Gastroesophageal sphincter (tissue), 4 donors: ENCODE data around the gene EFL1. TPM values are rescaled to one million over a fixed set of nuclear protein-coding genes. Genes with fewer than 3 reads are reported as not detected.
A peak's percentile ranks its signal among the peaks of the same experiment; 100 is the strongest.

Source experiments
- ATAC-seq: fragments of 150-250 bp; one replicate; pipeline ENCODE4 v1.9.1; 2016; ENCODE audit warnings: mild to moderate bottlenecking, moderate library complexity
- H3K27ac ChIP-seq, 4 donors: fragments of 200-600 bp; sonication (generic) in 3 of 4; 1 replicate in 3 of 4; 2 replicates in 1 of 4; pipeline ENCODE4 v1.5.1; 2016 to 2019
- H3K27me3 ChIP-seq: fragments of 200-600 bp; sonication (generic); one replicate; pipeline ENCODE4 v1.5.1; 2019
- H3K36me3 ChIP-seq, 2 donors: fragments of 200-600 bp; sonication (generic); one replicate each; pipeline ENCODE4 v1.5.1; 2019; ENCODE audit warnings: control low read depth in 1 of 2
- H3K4me1 ChIP-seq, 3 donors: fragments of 200-600 bp; sonication (generic); 1 replicate in 2 of 3; 2 replicates in 1 of 3; pipeline ENCODE4 v1.5.1; 2016 to 2019; ENCODE audit warnings: control low read depth in 2 of 3
- H3K4me3 ChIP-seq, 2 donors: fragments of 200-600 bp; sonication (generic); one replicate each; pipeline ENCODE4 v1.5.1; 2019; ENCODE audit warnings: mild to moderate bottlenecking in 1 of 2, moderate library complexity in 1 of 2
- H3K9me3 ChIP-seq, 3 donors: fragments of 200-600 bp; sonication (generic); one replicate each; pipeline ENCODE4 v1.5.1; 2017 to 2019; ENCODE audit warnings: control low read depth in 2 of 3
- EP300 ChIP-seq: sonication (generic); formaldehyde crosslinking; IDR thresholded peaks from one replicate; pipeline ENCODE4 v1.6.1; 2017; ENCODE audit warnings: antibody characterized with exemption, mild to moderate bottlenecking
- POLR2A ChIP-seq, 2 donors: fragments of 450-650 bp; IDR thresholded peaks; one replicate each; pipeline ENCODE4 v1.6.1; 2017; ENCODE audit warnings: antibody characterized with exemption in 2 of 2, mild to moderate bottlenecking in 2 of 2, moderate library complexity in 1 of 2
- POLR2AphosphoS5 ChIP-seq: sonication (generic); formaldehyde crosslinking; IDR thresholded peaks from one replicate; pipeline ENCODE4 v1.6.1; 2017; ENCODE audit warnings: antibody characterized with exemption
- WGBS, 2 donors: methylation state at CpG; one replicate each; pipeline ENCODE4 v1.1.5; 2018; ENCODE audit warnings: low coverage in 1 of 2; 5-methylcytosine and 5-hydroxymethylcytosine counted together
- total RNA-seq, 4 donors: library from RNA; depleted of rRNA; stranded (reverse); fragments of >200 nt; gene quantifications; one replicate each; pipeline ENCODE4 v1.1.0, GENCODE V29; 2016
- TF ChIP-seq, protein P1 (sequence below), 4 experiments: fragments of 200-600 bp in 2 of 4; fragments of 450-650 bp in 2 of 4; sonication (generic) in 1 of 4; IDR thresholded peaks; one replicate each; pipeline ENCODE4 v1.5.1; 2017 to 2019; ENCODE audit warnings: antibody characterized with exemption in 4 of 4, mild to moderate bottlenecking in 2 of 4, moderate library complexity in 2 of 4

EFL1 gene
- total RNA-seq, 4 donors from 2014 or later: 12.1 to 17.7 (median 15.5) TPM

GRCh38 chr15:82184776-82185175, 77.8 kb downstream of the EFL1 start:
- TF ChIP-seq POLR2AphosphoS5 (no peak), EP300 (no peak), POLR2A (IDR thresholded peaks at IDR 0.05) (no peak)
- Histone ChIP-seq H3K4me3 (no peak overlapping the region), H3K36me3 (no peaks in the 10 kb centered on the region), H3K9me3 (no peaks in the 10 kb centered on the region), H3K27me3 (no peaks in the 10 kb centered on the region), H3K27ac (no peak overlapping the region), H3K4me1 (peaks cover 0 to 26% (median 2%) of the 10 kb centered on the region in 3 donors)
- ATAC-seq: no peak

DNA sequence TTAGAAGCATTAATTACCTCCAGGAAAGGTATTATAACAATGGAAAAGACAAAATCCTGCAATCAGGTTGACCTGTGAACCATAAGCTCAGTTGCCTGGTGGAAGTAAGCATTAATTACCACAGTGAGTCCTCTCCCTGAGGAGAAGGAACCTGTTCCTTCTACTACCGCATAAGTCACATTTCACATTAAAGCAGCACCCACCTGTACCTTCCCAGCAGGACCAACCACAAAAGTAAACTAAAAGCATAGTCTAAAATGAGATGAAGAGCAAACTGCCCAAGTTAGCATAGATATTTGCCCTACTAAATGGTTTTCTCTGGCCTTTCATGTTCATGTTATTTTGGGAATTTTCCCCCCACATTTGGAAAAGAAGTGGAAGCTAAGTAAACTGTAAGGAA, 78.2 kb downstream of the EFL1 start:
- TF ChIP-seq POLR2A (IDR thresholded peaks at IDR 0.05) (no peak), EP300 (no peak), POLR2AphosphoS5 (no peak)
- TF ChIP-seq, protein P1, sequence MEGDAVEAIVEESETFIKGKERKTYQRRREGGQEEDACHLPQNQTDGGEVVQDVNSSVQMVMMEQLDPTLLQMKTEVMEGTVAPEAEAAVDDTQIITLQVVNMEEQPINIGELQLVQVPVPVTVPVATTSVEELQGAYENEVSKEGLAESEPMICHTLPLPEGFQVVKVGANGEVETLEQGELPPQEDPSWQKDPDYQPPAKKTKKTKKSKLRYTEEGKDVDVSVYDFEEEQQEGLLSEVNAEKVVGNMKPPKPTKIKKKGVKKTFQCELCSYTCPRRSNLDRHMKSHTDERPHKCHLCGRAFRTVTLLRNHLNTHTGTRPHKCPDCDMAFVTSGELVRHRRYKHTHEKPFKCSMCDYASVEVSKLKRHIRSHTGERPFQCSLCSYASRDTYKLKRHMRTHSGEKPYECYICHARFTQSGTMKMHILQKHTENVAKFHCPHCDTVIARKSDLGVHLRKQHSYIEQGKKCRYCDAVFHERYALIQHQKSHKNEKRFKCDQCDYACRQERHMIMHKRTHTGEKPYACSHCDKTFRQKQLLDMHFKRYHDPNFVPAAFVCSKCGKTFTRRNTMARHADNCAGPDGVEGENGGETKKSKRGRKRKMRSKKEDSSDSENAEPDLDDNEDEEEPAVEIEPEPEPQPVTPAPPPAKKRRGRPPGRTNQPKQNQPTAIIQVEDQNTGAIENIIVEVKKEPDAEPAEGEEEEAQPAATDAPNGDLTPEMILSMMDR (IDR thresholded peaks at IDR 0.05): no peak
- no peaks in the 10 kb centered on the region for H3K9me3 ChIP-seq
- WGBS, 2 donors: 100% methylated on average over 1 of the region's 1 CpG
- ATAC-seq: no peak
- no peaks in the 10 kb centered on the region for H3K36me3 ChIP-seq
- H3K4me1 ChIP-seq: peaks cover 0 to 26% (median 2%) of the 10 kb centered on the region in 3 donors
- H3K4me3 ChIP-seq: no peak overlapping the region
- H3K27me3 ChIP-seq: no peaks in the 10 kb centered on the region
- H3K27ac ChIP-seq: no peak overlapping the region

GRCh38 chr15:82183121-82184031, 79.2 kb downstream of the EFL1 start:
- peak overlapping the region in 2 of 4 donors; percentile 6 to 21 for H3K27ac ChIP-seq
- TF ChIP-seq, protein P1 (IDR thresholded peaks at IDR 0.05): no peak
- TF ChIP-seq POLR2A (IDR thresholded peaks at IDR 0.05) (no peak), POLR2AphosphoS5 (no peak), EP300 (no peak)
- no peak overlapping the region for H3K4me3 ChIP-seq
- no peaks in the 10 kb centered on the region for H3K36me3 ChIP-seq
- H3K4me1 ChIP-seq: peaks cover 0 to 26% (median 2%) of the 10 kb centered on the region in 3 donors
- no peak for ATAC-seq
- H3K27me3 ChIP-seq: no peaks in the 10 kb centered on the region
- H3K9me3 ChIP-seq: no peaks in the 10 kb centered on the region
- WGBS, 2 donors: 36 to 70% methylated on average over 2 of the region's 2 CpGs

DNA sequence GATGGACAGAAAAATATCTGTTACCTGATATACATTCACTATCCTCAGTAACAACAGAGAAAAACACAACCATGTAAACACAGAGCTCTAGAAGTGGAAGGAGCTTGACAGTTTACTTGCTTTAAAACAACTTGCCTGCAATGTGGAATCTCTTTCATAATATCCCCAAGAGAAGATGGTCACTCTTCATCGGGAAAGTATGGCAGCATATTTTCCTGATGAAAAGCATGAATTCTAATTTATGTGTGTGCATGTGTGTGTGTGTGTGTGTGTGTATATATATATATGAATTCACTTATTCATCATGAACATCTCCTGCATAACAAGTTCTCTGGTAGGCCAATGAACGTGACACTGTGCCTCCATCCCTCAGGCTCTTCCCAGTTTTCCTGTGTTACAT, 81.2 kb downstream of the EFL1 start:
- Histone ChIP-seq H3K27ac (no peak overlapping the region), H3K4me1 (peaks cover 0 to 33% (median 6%) of the 10 kb centered on the region in 3 donors), H3K27me3 (no peaks in the 10 kb centered on the region), H3K4me3 (no peak overlapping the region), H3K9me3 (no peaks in the 10 kb centered on the region), H3K36me3 (no peaks in the 10 kb centered on the region)
- no peak for ATAC-seq
- TF ChIP-seq, protein P1 (IDR thresholded peaks at IDR 0.05): no peak
- TF ChIP-seq EP300 (no peak), POLR2AphosphoS5 (no peak), POLR2A (IDR thresholded peaks at IDR 0.05) (no peak)
- 96 to 100% methylated on average over 2 of the region's 2 CpGs for WGBS, 2 donors

GRCh38 chr15:82178061-82178460, 84.5 kb downstream of the EFL1 start:
- H3K4me1 ChIP-seq: peaks cover 0 to 16% (median 4%) of the 10 kb centered on the region in 3 donors
- no peaks in the 10 kb centered on the region for H3K27me3 ChIP-seq
- WGBS, 2 donors: 22 to 32% methylated on average over 1 to 2 of the region's 2 CpGs
- no peak for ATAC-seq
- no peaks in the 10 kb centered on the region for H3K9me3 ChIP-seq
- TF ChIP-seq POLR2A (IDR thresholded peaks at IDR 0.05) (no peak), POLR2AphosphoS5 (no peak), EP300 (no peak)
- TF ChIP-seq, protein P1 (IDR thresholded peaks at IDR 0.05): no peak
- H3K36me3 ChIP-seq: no peaks in the 10 kb centered on the region
- H3K4me3 ChIP-seq: no peak overlapping the region
- H3K27ac ChIP-seq: no peak overlapping the region
